Activated naive CD8-positive, alpha-beta T cell treated with anti-CD3 and anti-CD28 coated beads, Interleukin-2, amount 10 ng/mL, durations not matched to agents 7 days and 5 days (primary cell): ENCODE results near the gene GRM7. TPM values are rescaled to one million over a fixed set of nuclear protein-coding genes. Genes with fewer than 3 reads are reported as not detected.

ENCODE experiments used
- ATAC-seq: fragments of 150-1000 bp; cut with Tn5 transposase; one replicate; pipeline ENCODE4 v1.10.0; 2021; ENCODE audit warnings: low read depth, moderate library complexity
- POLR2A ChIA-PET: fragments of 350-600 bp; sonication (Branson Sonifier 250); formaldehyde crosslinking; loops from one replicate; lab custom pipeline; 2021; ENCODE audit warnings: antibody characterized with exemption; lab: Charles Lee
- DNase-seq: peaks from one replicate; pipeline ENCODE4 v3.0.0; 2021
- H3K27ac Mint-ChIP-seq: one replicate; pipeline ENCODE4 v1.8.0; 2022; ENCODE audit warnings: mild to moderate bottlenecking, mixed read lengths
- H3K27me3 Mint-ChIP-seq: one replicate; pipeline ENCODE4 v1.8.0; 2022; ENCODE audit warnings: mild to moderate bottlenecking, moderate library complexity, mixed read lengths
- H3K36me3 Mint-ChIP-seq: one replicate; pipeline ENCODE4 v1.8.0; 2021; ENCODE audit warnings: mild to moderate bottlenecking, mixed read lengths
- H3K4me1 Mint-ChIP-seq: one replicate; pipeline ENCODE4 v1.8.0; 2021; ENCODE audit warnings: mixed read lengths
- H3K4me3 Mint-ChIP-seq: one replicate; pipeline ENCODE4 v1.8.0; 2022; ENCODE audit warnings: mild to moderate bottlenecking, moderate library complexity, mixed read lengths
- H3K9me3 Mint-ChIP-seq: one replicate; pipeline ENCODE4 v1.8.0; 2021; ENCODE audit warnings: mixed read lengths
- total RNA-seq, 2 experiments: library from RNA; stranded (reverse); gene quantifications; one replicate each; pipeline ENCODE4 v1.2.3, GENCODE V29; 2021

The GRM7 gene
- total RNA-seq, 2 experiments from 2014 or later, result not detected

DNA sequence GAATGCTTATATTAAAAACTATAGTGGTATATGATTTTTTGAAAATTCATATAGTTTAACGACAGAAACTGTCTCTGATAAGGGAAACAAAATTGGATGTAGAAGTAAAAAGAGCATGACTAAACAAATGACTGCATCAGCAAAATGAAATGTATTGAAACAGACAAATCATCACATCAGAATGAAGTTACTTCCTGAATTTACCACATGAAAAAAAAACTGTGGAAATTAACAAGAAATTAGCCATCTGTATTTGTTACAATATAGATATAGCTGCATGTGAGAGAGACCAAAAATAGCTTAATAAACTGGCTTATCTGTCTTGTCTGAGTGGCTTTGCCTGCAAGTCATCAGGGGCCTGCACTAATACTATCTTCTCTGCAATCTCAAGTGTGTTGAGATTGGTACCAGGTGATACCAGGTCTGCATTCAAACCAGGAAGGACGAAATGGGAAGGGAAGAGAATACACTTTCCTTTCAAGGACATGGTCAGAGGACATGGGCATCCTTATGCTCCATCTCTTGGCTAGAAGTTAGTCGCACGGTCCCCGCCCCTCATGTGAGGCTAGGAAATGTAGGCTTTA, 388.7 kb downstream of the GRM7 start:
- H3K4me3 Mint-ChIP-seq, result no peak overlapping the region
- POLR2A ChIA-PET, result no interaction called here

DNA sequence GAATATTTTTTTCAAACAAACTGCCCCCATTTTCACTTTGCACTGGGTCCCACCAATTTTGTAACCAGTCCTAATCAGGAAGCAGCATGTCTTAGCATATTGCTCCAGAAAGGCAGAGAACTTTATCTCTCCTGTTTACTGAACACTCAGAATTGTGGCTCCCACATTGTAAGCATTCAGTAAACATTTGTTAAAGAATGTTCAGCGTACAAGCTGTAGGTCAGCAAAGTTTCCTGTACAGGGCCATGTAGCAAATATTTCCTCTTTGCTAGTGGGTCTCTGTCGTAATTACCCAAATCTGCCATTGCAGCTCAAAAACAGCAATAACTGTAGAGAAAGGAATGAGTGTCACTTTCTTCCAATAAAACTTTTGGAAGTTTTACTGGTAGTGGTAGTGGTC, 393.3 kb downstream of the GRM7 start:
- no peak for DNase-seq
- H3K27me3 Mint-ChIP-seq, result no peaks in the 10 kb centered on the region
- no peak for ATAC-seq
- H3K4me3 Mint-ChIP-seq, result no peak overlapping the region
- POLR2A ChIA-PET, result no interaction called here
- H3K27ac Mint-ChIP-seq, result no peak overlapping the region
- H3K36me3 Mint-ChIP-seq, result no peaks in the 10 kb centered on the region
- H3K9me3 Mint-ChIP-seq, result peaks cover 2% of the 10 kb centered on the region
- no peaks in the 10 kb centered on the region for H3K4me1 Mint-ChIP-seq

More for the DNA sequence above, 388.7 kb downstream of the GRM7 start:
- no peaks in the 10 kb centered on the region for H3K27me3 Mint-ChIP-seq
- H3K9me3 Mint-ChIP-seq, result peaks cover 1% of the 10 kb centered on the region
- H3K4me1 Mint-ChIP-seq, result no peaks in the 10 kb centered on the region
- H3K36me3 Mint-ChIP-seq, result no peaks in the 10 kb centered on the region
- no peak for DNase-seq
- no peak overlapping the region for H3K27ac Mint-ChIP-seq
- ATAC-seq, result no peak

DNA sequence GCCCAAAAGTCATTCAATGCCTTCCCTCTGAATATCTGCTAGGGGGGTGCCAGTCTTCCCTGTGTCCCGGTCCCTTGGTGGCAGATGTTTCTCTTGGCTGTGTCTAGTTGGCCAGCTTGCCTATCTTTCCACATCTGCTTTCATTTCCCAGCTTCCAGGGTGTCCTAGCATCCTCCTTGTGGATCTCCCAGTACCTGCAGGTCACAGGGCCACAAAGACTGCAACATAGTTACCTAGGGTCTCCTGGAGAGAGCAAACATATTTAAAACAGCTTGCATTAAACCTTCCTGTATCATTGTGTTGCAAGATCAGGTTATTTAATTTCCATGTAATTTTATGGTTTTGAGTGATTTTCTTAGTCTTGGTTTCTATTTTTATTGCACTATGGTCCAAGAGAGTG, 400.1 kb downstream of the GRM7 start:
- Mint-ChIP-seq H3K4me1 (no peaks in the 10 kb centered on the region), H3K27ac (no peak overlapping the region), H3K9me3 (no peaks in the 10 kb centered on the region), H3K4me3 (no peak overlapping the region), H3K27me3 (no peaks in the 10 kb centered on the region), H3K36me3 (no peaks in the 10 kb centered on the region)
- ATAC-seq (no peak), DNase-seq (no peak)
- POLR2A ChIA-PET, result no interaction called here

DNA sequence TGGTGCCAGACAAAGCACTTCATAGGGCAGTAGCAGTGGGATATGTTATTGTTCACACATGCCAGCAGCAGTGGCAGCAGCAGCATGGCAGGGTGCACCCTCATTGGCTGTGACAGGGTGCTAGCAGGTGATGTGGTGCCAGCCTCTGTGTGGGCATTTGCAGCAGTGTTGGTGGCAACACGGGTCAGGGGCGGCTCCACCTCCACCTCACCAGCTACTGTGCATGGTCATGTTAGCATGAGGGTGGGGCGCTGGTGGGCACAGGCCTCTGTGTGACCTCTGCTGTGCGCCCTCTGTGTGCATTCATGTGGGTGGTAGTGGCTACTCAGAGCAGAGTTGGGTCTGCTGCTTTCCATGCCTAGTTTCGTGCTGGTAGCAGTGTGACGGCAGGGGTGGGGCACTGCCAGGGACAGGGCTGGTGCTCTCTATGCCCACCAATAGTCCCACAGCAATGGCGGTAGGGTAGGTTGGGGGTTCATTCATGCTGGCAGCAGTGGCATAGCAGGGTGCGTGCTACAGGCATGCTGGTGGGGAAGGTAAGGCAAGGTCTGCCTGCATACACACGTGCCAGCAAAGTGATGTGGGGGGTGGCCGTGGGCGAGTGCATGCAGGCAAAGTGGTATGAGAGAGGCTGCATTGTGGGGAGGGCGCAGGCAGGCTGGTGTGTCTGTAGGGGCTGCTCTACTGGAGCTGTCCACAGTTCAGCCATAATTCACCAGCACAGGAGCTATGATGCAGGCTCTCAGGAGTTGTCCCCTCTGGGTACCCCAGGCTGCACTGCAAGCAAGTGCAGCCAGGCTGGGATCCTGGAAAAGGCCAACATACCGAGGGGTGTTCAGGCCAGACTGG, 402.7 kb downstream of the GRM7 start:
- no peaks in the 10 kb centered on the region for H3K9me3 Mint-ChIP-seq
- POLR2A ChIA-PET, result no interaction called here
- no peaks in the 10 kb centered on the region for H3K4me1 Mint-ChIP-seq
- no peak for ATAC-seq
- DNase-seq, result no peak
- H3K27me3 Mint-ChIP-seq, result no peaks in the 10 kb centered on the region
- H3K4me3 Mint-ChIP-seq, result no peak overlapping the region
- no peaks in the 10 kb centered on the region for H3K36me3 Mint-ChIP-seq
- no peak overlapping the region for H3K27ac Mint-ChIP-seq

DNA sequence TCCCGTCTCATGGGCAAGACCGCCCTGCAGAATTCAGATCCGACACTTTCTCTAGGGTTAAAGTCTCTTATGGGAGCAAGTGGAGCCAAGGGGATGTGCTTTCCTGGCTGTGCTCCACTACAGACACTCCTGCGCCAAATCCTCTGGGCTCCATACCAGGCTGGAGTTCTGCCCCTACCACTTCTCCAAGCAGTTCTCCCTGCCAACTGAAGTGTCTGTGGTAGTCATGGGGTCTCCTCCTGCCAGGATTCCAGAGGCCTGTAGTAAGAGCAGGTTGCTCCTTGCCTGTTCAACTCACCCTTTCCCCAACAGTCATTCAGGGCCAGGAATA, 403.2 kb downstream of the GRM7 start:
- no peak overlapping the region for H3K27ac Mint-ChIP-seq
- H3K9me3 Mint-ChIP-seq, result no peaks in the 10 kb centered on the region
- DNase-seq (no peak), ATAC-seq (no peak)
- H3K4me1 Mint-ChIP-seq, result no peaks in the 10 kb centered on the region
- no peak overlapping the region for H3K4me3 Mint-ChIP-seq
- no peaks in the 10 kb centered on the region for H3K27me3 Mint-ChIP-seq
- POLR2A ChIA-PET, result no interaction called here
- H3K36me3 Mint-ChIP-seq, result no peaks in the 10 kb centered on the region

DNA sequence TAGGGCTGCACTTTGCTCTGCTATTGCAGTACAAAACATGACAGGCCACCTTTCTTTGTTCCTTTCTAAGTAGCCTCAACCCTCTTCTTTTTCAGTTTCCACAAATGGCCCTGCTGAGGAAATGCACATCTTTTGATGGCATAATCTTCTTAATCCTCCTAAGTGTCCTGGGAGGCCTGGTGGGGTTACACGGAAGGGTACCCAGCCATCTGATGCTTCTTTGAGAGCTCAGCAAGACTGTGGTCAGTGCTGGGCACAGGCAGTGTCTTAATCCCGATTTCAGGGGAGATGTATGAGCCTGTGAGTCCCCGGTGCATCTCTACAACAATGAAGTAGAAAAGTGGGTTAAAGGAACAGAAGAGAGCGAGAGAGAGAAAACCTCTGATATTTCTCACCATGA, 404.8 kb downstream of the GRM7 start:
- POLR2A ChIA-PET, result no interaction called here

DNA sequence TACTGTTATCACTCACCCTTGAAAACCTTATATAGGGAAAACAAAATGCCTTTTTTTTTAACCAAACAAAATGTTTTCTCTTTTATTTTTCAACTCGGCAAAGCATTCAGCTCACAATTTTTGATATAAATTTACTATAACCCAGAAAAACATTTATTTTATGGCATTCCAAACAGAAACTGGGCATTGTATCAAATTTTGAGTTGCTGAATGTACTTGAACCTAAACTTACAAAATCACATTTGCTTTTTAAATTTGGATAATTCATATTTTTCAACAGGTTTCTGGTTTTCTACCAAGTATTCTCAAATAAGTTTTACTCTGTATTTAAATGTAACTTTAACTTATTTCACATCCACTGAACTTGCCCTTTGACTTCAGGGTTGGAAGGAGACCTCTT, 405.6 kb downstream of the GRM7 start:
- ATAC-seq, result no peak
- Mint-ChIP-seq H3K4me1 (no peaks in the 10 kb centered on the region), H3K4me3 (no peak overlapping the region), H3K27me3 (no peaks in the 10 kb centered on the region), H3K27ac (no peak overlapping the region), H3K36me3 (no peaks in the 10 kb centered on the region), H3K9me3 (no peaks in the 10 kb centered on the region)
- DNase-seq, result no peak
- POLR2A ChIA-PET, result no interaction called here

More for the DNA sequence above, 404.8 kb downstream of the GRM7 start:
- ATAC-seq (no peak), DNase-seq (no peak)
- Mint-ChIP-seq H3K27me3 (no peaks in the 10 kb centered on the region), H3K4me3 (no peak overlapping the region), H3K4me1 (no peaks in the 10 kb centered on the region), H3K9me3 (no peaks in the 10 kb centered on the region), H3K36me3 (no peaks in the 10 kb centered on the region), H3K27ac (no peak overlapping the region)

DNA sequence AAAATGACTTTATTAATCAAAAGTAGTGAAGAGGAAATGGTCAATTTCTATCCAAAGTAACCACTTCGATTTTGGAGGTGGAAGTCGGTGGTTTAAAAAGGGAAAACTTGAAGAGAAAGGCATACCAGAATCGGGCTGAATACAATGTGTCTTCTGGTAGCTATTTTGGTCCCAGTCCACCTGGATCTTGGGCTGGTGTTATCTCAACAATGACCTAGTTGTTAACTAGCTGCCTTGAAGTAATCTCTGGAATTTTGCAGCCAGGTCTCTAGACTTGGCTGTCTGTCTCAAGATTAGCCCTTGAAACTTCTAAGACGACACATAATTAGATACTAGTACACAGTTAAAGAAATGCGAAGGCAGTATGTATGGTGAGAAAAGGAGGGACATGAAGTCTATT, 409.8 kb downstream of the GRM7 start:
- H3K4me1 Mint-ChIP-seq, result no peaks in the 10 kb centered on the region
- DNase-seq (no peak), ATAC-seq (no peak)
- no peak overlapping the region for H3K4me3 Mint-ChIP-seq
- POLR2A ChIA-PET, result no interaction called here
- H3K36me3 Mint-ChIP-seq, result no peaks in the 10 kb centered on the region
- H3K27ac Mint-ChIP-seq, result no peak overlapping the region
- no peaks in the 10 kb centered on the region for H3K27me3 Mint-ChIP-seq
- no peaks in the 10 kb centered on the region for H3K9me3 Mint-ChIP-seq

DNA sequence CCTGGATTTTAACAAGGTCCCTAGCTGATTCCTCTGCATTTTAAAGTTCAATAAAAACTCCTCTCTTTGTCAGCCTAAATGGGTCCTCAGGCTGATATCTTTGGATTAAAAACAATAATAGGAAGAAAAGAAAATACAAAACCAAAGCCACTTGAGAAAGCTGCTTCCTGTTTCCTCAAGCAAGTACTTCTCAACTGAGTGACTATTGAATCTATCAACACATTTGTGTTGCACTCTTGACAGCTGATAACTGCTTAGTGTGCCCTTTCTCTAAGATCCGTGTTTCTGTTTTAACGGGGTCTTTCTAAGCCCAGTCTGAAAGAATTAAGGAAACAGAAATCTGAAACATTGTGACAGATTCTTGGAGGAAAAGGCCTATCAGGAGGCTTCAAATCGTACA, 410.7 kb downstream of the GRM7 start:
- no peak for ATAC-seq
- POLR2A ChIA-PET, result no interaction called here

DNA sequence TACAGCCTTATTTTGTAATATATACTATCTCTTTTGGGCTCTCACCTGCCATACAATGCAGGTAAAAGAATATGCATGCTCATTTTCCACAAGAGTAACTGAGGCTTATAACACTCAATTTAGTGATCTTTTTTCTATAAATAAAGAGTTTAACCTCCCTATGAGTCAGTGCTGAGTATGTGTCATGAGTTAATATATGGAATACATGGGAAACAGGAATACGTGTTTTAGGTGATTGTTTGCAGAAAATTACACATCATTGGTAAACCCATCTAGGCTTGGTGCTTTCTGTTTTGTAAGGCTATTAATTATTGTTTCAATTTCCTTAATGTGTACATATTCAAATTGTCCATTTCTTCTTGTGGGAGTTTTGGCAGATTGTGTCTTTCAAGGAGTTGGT, 411.3 kb downstream of the GRM7 start:
- no peaks in the 10 kb centered on the region for H3K36me3 Mint-ChIP-seq
- POLR2A ChIA-PET, result no interaction called here

More for the DNA sequence above, 410.7 kb downstream of the GRM7 start:
- Mint-ChIP-seq H3K9me3 (no peaks in the 10 kb centered on the region), H3K4me1 (no peaks in the 10 kb centered on the region), H3K36me3 (no peaks in the 10 kb centered on the region), H3K27ac (no peak overlapping the region), H3K27me3 (no peaks in the 10 kb centered on the region), H3K4me3 (no peak overlapping the region)
- DNase-seq, result no peak

DNA sequence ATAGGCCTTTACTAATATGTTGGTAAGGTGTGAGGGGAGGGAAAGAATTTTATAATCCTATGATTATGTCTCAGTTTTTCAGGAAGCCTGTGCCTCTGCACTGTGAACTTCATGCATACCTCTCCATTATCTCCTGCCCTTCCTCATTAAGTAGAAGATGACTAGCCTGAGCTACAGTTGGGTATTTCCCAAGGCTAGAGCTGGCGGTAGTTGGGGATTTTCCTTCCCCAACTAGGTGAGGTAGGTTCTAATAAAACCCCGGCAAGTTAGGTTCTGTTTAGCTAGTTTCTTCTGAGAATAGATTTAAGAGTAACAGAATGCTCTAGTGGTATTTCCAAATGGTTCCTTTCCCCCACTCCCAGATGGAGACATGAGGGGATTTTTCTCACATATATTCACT, 414.5 kb downstream of the GRM7 start:
- H3K4me1 Mint-ChIP-seq, result no peaks in the 10 kb centered on the region
- no peaks in the 10 kb centered on the region for H3K9me3 Mint-ChIP-seq
- H3K36me3 Mint-ChIP-seq, result no peaks in the 10 kb centered on the region
- ATAC-seq, result no peak
- H3K27ac Mint-ChIP-seq, result no peak overlapping the region
- no peaks in the 10 kb centered on the region for H3K27me3 Mint-ChIP-seq
- DNase-seq, result no peak
- POLR2A ChIA-PET, result no interaction called here
- H3K4me3 Mint-ChIP-seq, result no peak overlapping the region

More for the DNA sequence above, 411.3 kb downstream of the GRM7 start:
- no peaks in the 10 kb centered on the region for H3K9me3 Mint-ChIP-seq
- H3K4me3 Mint-ChIP-seq, result no peak overlapping the region
- ATAC-seq (no peak), DNase-seq (no peak)
- no peaks in the 10 kb centered on the region for H3K27me3 Mint-ChIP-seq
- H3K27ac Mint-ChIP-seq, result no peak overlapping the region
- H3K4me1 Mint-ChIP-seq, result no peaks in the 10 kb centered on the region

DNA sequence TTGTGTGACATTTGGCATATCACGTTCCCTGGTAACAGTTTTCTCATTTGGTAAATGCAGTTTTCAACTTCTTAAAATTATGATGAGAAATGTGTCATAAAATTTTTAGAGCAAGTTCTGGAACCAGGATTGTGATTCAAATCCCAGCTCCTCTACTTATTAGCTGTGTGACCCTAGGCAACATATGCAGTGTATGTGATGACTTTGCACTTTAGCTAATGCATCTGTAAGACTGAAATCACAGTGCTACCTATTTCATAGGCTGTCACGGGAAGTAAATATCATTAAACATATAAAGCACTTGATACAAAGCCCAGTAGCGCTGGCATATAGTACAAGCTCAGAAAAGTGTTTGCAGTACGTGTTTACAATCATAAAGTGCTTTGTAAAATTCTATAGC, 419.4 kb downstream of the GRM7 start:
- no peaks in the 10 kb centered on the region for H3K4me1 Mint-ChIP-seq
- no peak overlapping the region for H3K27ac Mint-ChIP-seq
- no peak overlapping the region for H3K4me3 Mint-ChIP-seq
- POLR2A ChIA-PET, result no interaction called here
- DNase-seq (no peak), ATAC-seq (no peak)
- no peaks in the 10 kb centered on the region for H3K9me3 Mint-ChIP-seq
- no peaks in the 10 kb centered on the region for H3K36me3 Mint-ChIP-seq
- no peaks in the 10 kb centered on the region for H3K27me3 Mint-ChIP-seq

DNA sequence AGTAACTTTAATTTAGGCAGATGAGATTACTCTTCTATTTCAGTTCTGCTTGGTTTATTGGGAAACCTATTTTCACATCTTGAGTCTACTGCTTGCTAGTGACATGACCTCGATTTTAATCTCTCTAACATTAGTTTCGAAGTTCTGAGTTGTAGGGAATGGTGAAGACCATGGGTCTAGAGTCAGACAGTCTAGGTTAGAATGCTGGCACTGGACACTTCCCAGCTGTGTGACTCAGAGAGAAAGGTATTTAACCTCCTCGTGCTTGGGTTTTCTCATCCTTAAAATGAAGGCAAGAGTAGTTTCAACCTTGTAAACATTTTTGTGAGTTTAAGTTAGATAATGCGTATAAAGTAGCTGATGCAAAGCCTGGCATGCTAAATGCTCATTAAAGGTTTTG, 422.1 kb downstream of the GRM7 start:
- ATAC-seq (no peak), DNase-seq (no peak)
- Mint-ChIP-seq H3K36me3 (no peaks in the 10 kb centered on the region), H3K4me1 (no peaks in the 10 kb centered on the region), H3K9me3 (no peaks in the 10 kb centered on the region), H3K27me3 (no peaks in the 10 kb centered on the region), H3K4me3 (no peak overlapping the region), H3K27ac (no peak overlapping the region)
- POLR2A ChIA-PET, result no interaction called here

DNA sequence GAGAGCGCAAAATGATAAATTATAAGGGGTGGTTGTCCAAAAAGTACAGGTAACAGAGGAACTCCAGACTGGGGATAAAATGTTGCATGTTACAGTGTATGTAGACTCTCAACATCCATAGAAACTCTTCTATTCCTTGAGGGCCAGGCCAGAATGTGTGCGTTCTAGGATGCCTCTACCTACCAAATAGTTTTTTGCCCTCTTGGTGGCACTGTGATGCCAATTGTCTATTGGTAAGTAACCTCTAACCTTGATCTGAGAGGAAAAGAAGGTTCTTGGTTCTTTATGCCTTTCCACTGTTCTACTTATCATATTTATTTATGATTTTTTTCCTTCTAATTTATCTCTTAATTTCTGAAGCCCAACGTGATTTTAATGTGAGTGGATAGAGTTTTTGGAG, 424.6 kb downstream of the GRM7 start:
- DNase-seq, result no peak

More for the DNA sequence above, 424.6 kb downstream of the GRM7 start:
- Mint-ChIP-seq H3K27ac (no peak overlapping the region), H3K9me3 (no peaks in the 10 kb centered on the region), H3K36me3 (no peaks in the 10 kb centered on the region), H3K4me1 (no peaks in the 10 kb centered on the region), H3K4me3 (no peak overlapping the region), H3K27me3 (no peaks in the 10 kb centered on the region)
- no peak for ATAC-seq
- POLR2A ChIA-PET, result no interaction called here
